ENCODE measurements around the gene TTC28.

TTC28 gene

GRCh38 chr22:28019360-28019759 is 660.3 kb downstream of the TTC28 start:
- in situ Hi-C loops (cut with HindIII; ENCODE audit: low sequenced_read_pairs): loop anchor here (25.0 kb wide), 1 partner anchor 568 kb away; no protein-coding TSS in a partner anchor

- in situ Hi-C loops (cut with HindIII; ENCODE audit: low sequenced_read_pairs): loop anchor here (25.0 kb wide), 1 partner anchor 569 kb away; no protein-coding TSS in a partner anchor
These were observed 661.1 kb downstream of the TTC28 start for GRCh38 chr22:28018461-28018927.

- in situ Hi-C loops (cut with HindIII; ENCODE audit: low sequenced_read_pairs): loop anchor here (25.0 kb wide), 1 partner anchor 569 kb away; no protein-coding TSS in a partner anchor
These were observed 661.8 kb downstream of the TTC28 start for GRCh38 chr22:28017859-28018258.

GRCh38 chr22:28017558-28017820 is 662.2 kb downstream of the TTC28 start:
- in situ Hi-C loops (cut with HindIII; ENCODE audit: low sequenced_read_pairs): loop anchor here (25.0 kb wide), 1 partner anchor 570 kb away; no protein-coding TSS in a partner anchor

- in situ Hi-C loops (cut with HindIII; ENCODE audit: low sequenced_read_pairs): loop anchor here (25.0 kb wide), 1 partner anchor 570 kb away; no protein-coding TSS in a partner anchor
These were observed 662.7 kb downstream of the TTC28 start for GRCh38 chr22:28016781-28017557.

GRCh38 chr22:28015676-28016601 is 663.7 kb downstream of the TTC28 start:
- in situ Hi-C loops (cut with HindIII; ENCODE audit: low sequenced_read_pairs): loop anchor here (25.0 kb wide), 1 partner anchor 571 kb away; no protein-coding TSS in a partner anchor

- in situ Hi-C loops (cut with HindIII; ENCODE audit: low sequenced_read_pairs): loop anchor here (25.0 kb wide), 1 partner anchor 572 kb away; no protein-coding TSS in a partner anchor
These were observed 664.6 kb downstream of the TTC28 start for GRCh38 chr22:28015046-28015425.

- in situ Hi-C loops (cut with HindIII; ENCODE audit: low sequenced_read_pairs): loop anchor here (25.0 kb wide), 1 partner anchor 573 kb away; no protein-coding TSS in a partner anchor
These were observed 665.2 kb downstream of the TTC28 start for GRCh38 chr22:28014211-28015045.

- in situ Hi-C loops (cut with HindIII; ENCODE audit: low sequenced_read_pairs): loop anchor here (25.0 kb wide), 1 partner anchor 574 kb away; no protein-coding TSS in a partner anchor
These were observed 666.0 kb downstream of the TTC28 start for GRCh38 chr22:28013611-28014010.

GRCh38 chr22:28012832-28013460 is 666.7 kb downstream of the TTC28 start:
- in situ Hi-C loops (cut with HindIII; ENCODE audit: low sequenced_read_pairs): loop anchor here (25.0 kb wide), 1 partner anchor 574 kb away; no protein-coding TSS in a partner anchor

- in situ Hi-C loops (cut with HindIII; ENCODE audit: low sequenced_read_pairs): loop anchor here (25.0 kb wide), 1 partner anchor 578 kb away; no protein-coding TSS in a partner anchor
These were observed 670.3 kb downstream of the TTC28 start for GRCh38 chr22:28009272-28009827.

GRCh38 chr22:28008649-28009048 is 671.0 kb downstream of the TTC28 start:
- in situ Hi-C loops (cut with HindIII; ENCODE audit: low sequenced_read_pairs): loop anchor here (25.0 kb wide), 1 partner anchor 579 kb away; no protein-coding TSS in a partner anchor

- in situ Hi-C loops (cut with HindIII; ENCODE audit: low sequenced_read_pairs): loop anchor here (25.0 kb wide), 1 partner anchor 579 kb away; no protein-coding TSS in a partner anchor
These were observed 671.6 kb downstream of the TTC28 start for GRCh38 chr22:28008056-28008455.

GRCh38 chr22:28006271-28006670 is 673.4 kb downstream of the TTC28 start:
- in situ Hi-C loops (cut with HindIII; ENCODE audit: low sequenced_read_pairs): loop anchor here (25.0 kb wide), 1 partner anchor 581 kb away; no protein-coding TSS in a partner anchor

- in situ Hi-C loops (cut with HindIII; ENCODE audit: low sequenced_read_pairs): loop anchor here (25.0 kb wide), 1 partner anchor 582 kb away; no protein-coding TSS in a partner anchor
These were observed 674.1 kb downstream of the TTC28 start for GRCh38 chr22:28005513-28005912.

GRCh38 chr22:28004021-28004420 is 675.6 kb downstream of the TTC28 start:
- in situ Hi-C loops (cut with HindIII; ENCODE audit: low sequenced_read_pairs): loop anchor here (25.0 kb wide), 1 partner anchor 583 kb away; no protein-coding TSS in a partner anchor

GRCh38 chr22:28002863-28003565 is 676.6 kb downstream of the TTC28 start:
- in situ Hi-C loops (cut with HindIII; ENCODE audit: low sequenced_read_pairs): loop anchor here (25.0 kb wide), 1 partner anchor 584 kb away; no protein-coding TSS in a partner anchor

GRCh38 chr22:28002181-28002700 is 677.4 kb downstream of the TTC28 start:
- in situ Hi-C loops (cut with HindIII; ENCODE audit: low sequenced_read_pairs): loop anchor here (25.0 kb wide), 1 partner anchor 585 kb away; no protein-coding TSS in a partner anchor
